NCI-H2171 treated with DMSO at 0.1 percent for 48 hours (cell line): ENCODE data around the gene SH2B2.

Source experiments
- DNase-seq: peaks from one replicate; lab custom pipeline; 2025; lab: John Stamatoyannopoulos, UW

Gene SH2B2

DNA sequence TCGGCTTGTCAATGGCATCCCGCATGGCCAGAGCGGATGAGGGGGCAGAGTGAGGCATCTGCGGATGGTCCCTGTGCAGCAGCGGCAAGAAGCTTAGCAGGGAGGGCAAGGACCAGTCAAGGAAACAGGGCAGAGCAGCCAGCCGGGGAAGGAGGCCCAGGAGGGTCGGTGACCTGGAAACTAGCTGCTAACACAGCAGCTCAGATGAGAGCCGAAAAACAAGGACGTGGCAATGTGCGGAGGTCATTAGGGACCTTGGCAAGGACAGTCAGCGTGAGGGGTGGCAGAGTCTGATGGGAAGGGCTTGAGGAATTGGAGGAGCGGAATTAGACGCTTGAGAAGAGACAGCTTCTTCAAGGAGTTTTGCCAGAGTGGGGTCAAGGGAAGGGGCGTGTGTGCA is 20.1 kb upstream of the SH2B2 start:
- no peak for DNase-seq

DNA sequence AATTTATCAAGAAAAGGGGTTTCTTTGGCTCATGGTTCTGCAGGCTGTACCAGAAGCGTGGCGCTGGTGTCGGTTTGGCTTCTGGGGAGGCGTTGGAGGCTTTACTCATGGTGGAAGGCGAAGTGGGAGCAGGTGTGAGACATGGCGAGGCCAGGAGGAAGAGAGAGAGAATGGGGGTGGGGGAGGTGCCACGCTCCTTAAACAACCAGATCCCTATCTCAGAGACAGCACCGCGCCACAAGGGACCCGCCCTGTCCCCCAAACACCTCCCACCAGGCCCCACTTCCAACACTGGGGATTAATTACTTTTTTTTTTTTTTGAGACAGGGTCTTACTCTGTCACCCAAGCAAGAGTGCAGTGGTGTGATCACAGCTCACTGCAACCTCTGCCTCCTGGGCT is 18.0 kb upstream of the SH2B2 start:
- DNase-seq = no peak

DNA sequence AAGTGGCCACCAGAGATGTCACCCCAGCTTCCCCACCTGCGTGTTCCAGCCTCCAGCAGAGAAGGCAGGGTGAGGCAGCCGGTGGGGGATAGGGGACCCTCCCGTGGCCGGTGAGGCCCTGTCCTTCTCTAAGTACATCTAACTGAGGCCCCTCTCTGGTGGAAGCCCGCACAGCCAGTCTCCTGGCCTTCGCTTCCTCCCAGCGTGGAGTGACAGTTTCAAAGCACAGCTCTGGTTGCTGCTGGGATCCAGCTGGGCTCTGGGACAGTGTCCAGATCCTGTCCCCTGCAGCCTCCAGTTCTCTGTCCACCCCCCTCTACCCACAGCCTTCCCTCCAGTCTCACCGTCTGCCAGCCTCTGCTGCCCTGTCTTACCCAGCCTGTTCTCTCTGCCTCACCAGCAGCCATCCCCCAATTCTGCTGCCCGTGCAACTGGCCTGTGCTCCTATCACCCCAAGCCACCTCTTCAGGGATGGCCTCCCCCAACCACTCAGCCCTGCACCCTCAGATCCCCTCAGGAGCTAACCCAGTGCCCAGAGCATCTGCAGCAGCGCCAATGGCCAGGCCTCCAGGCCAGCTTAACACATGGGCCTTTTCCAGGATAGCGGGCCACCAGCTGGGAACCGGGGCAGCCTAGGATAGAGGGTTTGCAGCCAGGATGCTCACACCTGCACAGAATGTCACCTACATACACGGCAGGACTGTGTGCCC is 16.3 kb upstream of the SH2B2 start:
- no peak for DNase-seq

DNA sequence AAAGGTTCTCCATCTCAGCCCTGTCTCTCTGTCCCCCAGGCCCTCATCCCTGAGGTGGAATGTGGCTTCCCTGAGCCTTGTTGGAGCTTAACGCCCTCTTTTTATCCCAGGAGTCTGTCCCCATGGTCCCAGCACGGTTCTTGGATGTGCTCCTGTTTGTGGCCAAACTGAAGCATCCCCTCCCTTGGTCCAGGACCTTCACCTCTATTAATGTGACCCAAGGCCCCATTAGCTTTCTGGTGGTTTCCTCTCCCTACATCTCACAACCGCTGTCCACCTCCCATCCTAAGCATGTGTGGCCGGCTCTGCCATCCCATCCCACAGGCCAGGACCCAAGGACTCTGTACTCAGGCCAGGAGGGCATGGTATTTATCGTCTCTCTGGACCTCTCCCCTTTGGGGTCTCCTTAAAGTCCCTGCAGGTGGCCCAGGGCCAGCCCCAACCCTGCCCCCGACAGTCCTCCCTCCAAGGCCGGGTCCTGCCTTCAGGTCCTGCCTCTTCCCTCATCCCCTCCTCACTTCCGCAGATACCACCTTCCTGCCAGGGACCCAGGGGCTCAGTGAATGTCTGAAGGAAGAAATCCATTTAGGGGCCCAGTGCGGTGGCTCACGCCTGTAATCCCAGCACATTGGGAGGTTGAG is 15.4 kb upstream of the SH2B2 start:
- DNase-seq = no peak

DNA sequence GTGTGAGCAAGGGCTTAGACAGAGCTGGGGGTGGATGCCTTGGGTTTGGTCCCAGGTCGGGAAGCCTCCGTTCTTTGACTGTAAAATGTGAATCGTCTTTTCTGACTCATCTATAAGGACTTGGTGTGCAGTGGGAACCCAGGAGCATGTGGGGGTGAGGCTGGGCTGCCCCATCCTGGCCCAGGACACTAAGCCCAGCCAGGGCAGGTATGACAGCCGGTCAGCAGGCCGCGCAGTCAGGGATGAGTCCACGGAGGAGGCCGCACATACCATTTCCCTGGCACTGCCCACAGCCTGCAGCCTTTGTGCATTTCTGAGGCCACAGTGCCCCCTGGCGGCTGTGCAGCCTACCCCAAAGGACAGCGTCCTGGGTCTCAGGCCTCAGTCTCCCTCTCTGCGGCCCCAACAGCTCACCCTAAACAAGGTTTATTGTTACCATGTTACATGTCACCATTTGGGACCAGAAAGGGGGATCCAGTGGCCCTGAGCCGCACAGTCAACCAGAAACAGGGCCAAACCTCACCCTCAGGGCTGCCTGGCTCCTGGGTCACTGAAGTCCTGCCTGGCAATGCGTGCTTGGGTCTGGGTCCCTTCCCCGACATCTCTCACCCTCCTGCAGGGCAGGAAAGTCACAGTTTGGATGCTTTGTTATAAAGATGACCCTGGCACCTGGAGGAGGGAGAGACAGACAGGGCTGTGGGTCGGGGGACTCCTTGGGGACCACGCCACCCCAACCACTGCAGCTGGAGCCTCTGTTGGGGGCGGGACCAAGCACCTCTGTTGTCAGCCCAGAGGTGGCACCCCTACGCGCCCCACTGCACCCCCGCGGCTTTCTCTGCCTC is 14.4 kb upstream of the SH2B2 start:
- peak; percentile 29 for DNase-seq

DNA sequence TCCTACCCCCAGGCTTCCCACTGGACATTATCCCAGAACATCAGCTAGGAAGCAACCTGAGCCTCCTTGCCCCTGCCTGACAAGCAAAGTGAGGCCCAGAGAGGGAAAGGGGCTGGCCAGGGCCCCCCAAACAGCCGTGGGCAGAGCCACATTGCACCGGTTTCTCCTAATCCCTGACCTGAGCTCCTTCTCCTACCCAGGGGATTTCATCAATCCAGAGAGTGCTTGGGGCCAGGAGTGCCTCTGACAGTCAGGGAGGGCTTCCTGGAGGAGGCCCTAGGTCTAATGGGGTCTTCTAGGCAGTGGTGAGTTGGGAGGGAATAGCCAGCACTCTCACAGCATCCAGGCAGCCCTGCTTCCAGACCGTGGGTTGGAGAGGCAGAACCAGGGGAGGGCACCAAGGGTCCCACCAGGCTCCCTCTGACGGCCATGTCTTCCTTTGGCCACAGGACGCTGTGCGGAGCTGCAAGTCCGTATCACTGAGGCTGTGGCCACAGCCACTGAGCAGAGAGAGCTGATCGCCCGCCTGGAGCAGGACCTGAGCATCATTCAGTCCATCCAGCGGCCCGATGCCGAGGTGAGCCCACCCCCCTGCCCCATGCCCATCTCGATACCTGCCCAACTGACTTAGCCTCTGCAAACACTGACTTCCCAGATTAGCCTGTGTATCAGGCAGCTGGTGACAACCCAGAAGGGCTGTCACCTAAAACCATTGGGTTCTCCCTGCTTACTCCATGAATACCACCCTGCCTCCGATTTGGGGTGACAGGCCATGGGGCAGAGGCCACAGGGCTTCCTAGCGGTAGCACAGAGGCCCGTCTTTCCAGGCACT is 13.5 kb upstream of the SH2B2 start:
- no peak for DNase-seq

DNA sequence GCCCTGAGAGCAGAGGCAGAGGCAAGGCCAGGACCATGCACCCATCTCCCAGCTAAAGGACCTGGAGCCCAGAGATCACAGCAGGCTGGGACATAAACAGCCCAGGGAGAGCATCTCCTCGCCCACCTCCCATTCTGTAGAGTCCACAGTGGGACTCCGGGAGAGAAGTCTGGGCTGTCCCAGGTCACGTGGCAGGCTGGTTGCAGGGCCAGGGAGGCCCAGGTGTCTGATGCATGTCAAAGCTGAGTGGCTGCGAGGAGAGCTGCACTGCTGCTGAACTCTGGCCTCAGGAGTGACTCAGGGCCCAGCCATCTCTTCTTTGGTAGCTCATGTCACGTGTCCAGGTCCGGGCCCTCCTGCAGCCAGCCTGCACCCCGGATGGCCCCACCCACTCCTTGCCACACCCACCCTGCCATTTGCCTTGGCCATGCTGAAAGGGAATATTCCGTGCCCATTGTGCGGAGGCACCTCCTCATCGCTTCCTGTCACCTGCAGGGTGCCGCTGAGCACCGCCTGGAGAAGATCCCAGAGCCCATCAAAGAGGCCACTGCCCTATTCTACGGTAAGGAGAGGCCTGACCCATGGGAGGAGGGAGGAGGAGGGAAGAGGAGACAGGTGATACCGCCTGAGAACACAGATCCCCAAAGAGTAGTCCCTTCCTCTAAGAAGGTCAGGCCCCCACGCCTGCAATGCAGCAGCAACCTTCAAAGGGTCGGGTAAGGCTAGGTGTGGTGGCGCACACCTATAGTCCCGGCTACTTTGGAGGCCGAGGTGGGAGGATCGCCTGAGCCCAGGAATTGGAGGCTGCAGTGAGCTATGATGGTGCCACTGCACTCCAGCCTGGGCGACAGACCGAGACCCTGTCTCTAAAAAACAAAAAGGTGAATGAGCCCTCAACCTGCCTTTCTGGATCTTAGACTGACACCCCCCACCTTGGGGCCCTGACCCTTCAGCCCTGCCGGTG is 12.6 kb upstream of the SH2B2 start:
- DNase-seq = no peak

DNA sequence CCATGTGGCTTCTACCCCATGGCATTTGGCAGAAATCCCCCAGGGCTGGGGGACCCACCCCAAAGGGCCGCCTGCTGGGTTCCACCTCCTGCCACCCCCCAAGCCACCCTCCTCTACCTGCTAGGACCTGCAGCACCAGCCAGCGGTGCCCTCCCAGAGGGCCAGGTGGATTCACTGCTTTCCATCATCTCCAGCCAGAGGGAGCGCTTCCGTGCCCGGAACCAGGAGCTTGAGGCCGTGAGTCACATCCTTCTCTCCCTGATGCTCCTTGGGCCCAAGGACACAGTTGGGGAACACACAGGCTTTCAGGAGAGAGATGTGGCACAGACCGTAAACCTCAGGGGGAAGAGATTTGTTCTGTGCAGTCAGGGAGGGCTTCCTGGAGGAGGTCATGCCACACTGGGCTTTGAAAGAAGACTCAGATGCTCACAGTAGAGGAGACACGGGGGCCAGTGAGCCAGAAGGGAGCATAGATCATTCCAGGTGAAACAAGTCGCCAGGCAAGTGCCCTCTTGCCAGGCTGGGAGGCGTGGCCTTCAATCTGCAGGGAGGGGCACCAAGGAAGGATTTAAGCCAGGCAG is 11.5 kb upstream of the SH2B2 start:
- no peak for DNase-seq

DNA sequence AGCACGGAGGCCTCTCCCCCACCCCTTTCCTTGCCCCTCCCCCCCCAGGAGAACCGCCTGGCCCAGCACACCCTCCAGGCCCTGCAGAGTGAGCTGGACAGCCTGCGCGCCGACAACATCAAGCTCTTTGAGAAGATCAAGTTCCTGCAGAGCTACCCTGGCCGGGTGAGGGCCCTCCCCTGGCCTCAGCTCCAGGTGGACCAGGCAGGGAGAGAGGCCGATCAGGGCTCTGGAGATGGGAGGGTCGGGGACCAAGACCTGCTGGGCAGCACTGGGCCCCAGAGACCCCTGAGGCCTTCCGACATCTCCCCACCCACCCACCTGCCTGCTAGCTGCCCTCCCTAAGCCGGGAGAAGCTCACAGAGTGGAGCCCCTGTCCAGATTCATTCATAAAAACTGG is 8.8 kb upstream of the SH2B2 start:
- DNase-seq = no peak

DNA sequence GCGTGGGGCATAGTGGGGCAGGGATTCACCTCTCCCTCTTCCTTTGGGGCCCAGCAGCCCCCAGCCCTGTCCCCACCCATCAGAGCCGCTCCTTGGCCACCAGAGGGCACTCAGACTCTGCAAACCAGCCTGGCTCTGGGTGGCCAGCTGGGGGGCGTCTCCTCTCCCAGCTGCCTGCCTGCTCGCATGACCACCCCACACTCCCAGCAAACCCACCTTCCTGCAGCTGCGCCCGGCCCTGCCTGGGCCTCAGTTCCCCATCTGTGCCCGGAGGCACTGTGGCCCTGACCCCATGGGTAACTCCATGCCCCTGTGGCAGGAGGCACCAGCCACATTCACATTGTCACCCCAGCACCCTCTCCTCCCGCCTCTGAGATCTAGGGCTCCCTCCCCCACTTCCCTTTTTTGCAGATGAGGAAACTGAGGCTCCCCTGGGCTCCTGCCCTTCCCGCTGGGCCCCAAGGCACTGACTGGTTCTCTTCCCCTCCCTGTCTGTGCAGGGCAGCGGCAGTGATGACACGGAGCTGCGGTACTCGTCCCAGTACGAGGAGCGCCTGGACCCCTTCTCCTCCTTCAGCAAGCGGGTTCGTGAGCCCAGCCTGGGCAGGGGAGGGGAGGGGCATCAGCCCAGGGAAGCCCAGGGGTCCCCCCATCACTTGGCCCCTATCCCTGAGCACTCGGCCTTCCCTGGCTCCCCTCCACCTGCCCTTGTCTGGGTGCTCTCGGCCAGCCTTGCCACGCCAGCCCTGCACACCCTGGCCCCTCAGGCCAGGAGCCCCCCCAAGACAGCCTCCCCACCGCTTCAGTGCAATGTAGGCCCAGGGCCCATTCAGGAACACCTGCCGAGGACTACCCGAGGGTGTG is 6.9 kb upstream of the SH2B2 start:
- peak; percentile 65 for DNase-seq

DNA sequence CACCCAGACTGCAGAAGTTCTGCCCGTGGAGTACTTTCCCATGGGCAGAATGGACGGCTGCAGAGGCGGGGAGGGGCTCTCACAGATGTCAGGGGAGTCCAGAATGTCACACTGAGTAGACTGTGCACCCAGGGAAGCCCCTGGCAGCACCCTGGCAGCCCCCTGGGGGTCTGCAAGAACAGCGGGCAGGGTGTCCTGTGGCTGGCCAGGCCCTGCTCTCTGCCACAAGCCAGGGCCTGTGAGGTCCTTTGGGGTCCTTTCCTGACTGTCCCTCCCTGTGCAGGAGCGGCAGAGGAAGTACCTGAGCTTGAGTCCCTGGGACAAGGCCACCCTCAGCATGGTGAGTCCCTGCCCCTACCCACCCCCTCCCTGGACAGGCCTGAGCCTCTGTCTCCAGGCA is 6.1 kb upstream of the SH2B2 start:
- DNase-seq = no peak

DNA sequence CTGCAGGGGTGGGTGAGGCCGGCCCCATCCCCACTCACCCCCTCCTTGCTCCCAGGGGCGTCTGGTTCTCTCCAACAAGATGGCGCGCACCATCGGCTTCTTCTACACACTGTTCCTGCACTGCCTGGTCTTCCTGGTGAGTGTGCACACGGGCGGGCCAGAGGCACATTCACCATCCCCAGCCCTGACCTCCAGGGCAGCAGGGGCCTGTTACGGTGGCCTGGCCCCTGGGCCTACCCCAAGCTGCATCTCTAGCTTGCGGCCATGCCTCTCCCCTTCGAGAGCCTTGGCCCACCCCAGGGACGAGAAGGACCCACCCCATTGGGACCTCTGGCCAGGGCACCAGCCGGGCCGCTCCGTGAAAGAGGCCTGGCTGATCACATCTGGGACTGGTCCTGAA is 4.9 kb upstream of the SH2B2 start:
- DNase-seq = no peak

DNA sequence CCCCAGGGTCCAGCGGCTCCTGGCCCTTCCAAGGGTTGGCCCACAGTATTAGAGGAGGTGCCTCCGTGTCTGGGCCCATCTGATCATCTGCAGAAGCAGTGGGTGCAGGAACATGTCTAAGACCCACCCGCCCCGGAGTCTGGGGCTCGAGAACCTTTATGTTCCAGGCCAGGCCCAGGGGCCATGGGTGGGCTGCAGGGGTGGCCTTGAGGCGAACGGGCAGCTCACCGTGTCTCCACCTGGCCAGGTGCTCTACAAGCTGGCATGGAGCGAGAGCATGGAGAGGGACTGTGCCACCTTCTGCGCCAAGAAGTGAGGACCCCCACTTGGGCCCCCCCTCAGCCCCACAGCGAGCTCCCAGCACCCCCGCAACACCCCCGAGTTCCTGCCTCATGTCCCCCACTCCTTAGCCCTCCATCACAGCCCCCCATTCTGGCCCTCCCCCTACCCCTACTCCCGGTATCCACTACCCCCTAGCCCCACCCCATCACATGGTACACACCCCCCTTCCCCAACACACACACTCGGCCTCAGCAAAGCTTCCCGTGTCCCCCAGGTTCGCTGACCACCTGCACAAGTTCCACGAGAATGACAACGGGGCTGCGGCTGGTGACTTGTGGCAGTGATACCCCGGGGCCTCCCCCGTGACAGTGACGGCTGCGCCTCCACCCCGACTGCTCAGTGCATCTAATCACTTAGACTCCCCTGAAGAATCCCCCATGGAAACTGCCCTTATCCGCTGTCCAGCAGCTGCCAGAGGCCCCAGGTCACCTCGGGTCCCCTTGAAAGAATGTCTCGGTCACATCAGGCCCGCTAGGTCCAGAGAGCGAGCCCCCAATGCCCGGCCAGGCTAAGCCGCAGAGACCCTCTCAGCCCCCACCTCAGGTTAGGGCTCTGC is 4.0 kb upstream of the SH2B2 start:
- no peak for DNase-seq

DNA sequence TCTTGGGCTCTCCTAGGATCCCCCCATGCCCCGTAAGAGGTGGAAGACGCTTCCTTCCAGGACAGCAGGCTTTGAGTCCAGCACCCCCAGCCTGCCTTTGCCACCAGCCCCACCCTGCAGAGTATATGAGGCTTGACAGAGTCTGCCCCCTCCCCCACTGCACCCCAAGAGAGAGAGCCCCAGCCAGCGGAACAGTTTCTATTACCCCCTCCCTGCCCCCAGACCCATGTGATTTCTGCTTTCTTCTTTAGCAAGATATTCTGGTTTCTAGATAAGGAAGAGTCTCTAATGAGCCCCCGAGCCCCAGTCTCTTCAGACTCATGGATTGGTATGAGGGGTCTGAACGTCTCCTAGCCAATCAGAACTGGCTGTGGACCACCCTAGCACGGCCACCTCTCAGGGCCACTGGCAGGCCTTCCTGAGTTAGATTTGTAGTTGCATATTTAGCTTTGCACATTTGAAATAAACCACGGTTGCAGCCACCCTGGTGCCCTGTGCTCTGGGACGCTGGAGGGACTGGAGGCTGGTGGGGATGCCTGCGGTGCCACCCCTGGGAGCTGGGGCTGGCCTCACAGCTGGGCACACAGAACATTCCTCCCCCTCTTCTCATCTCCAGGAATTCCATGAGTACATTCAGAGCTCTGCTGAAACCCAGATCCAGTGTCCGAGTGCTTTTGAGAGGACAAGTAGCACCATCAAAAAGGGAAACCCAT is 3.0 kb upstream of the SH2B2 start:
- no peak for DNase-seq

DNA sequence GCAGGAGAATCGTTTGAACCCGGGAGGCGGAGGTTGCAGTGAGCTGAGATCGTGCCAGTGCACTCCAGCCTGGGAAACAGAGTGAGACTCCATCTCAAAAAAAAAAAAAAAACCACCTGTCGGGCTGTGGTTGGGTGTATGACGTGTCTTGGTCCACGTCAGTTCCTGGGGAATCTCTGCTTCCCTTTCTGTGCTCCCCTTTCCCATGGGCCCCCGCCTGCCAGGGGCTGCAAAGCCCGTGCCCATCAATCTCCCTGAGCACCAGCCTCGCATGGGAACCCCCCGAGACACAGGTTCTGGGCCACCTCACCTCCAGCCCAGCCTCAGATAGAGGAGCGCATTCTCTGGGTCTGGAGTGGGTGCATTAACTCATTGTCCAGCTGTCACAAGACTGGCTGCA is 2.3 kb upstream of the SH2B2 start:
- DNase-seq = no peak

DNA sequence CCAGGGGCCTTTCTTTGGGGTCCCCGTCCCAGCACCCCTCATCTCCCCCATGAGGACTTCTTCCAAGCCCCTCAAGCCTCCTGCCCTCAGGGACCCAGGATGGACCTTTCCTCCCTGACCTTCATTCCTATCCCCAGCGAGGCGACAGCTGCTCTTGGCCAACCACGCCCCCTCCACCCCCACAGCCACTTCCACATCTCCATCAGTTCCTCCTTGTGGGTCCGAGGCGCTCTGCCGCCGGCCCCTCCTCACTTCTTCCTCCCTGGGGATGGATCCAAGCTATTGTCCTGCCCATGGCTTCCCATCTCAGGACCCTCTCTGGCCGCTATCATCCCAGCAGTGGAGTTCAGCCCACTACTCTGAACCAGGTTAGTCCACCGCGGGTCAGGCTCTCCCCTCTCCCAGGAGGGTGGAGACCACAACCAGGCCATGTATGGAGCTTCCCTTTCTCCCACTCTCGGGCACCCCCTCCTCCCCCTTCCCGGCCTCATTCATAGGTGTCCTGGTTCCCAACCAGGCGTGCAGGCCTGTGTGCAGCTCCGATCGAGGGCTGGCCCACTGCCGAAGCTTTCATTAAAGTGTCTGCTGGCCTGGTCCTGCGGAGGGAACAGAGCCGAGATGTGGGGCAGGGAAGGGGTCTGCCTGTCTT is 1.7 kb upstream of the SH2B2 start:
- DNase-seq = no peak

DNA sequence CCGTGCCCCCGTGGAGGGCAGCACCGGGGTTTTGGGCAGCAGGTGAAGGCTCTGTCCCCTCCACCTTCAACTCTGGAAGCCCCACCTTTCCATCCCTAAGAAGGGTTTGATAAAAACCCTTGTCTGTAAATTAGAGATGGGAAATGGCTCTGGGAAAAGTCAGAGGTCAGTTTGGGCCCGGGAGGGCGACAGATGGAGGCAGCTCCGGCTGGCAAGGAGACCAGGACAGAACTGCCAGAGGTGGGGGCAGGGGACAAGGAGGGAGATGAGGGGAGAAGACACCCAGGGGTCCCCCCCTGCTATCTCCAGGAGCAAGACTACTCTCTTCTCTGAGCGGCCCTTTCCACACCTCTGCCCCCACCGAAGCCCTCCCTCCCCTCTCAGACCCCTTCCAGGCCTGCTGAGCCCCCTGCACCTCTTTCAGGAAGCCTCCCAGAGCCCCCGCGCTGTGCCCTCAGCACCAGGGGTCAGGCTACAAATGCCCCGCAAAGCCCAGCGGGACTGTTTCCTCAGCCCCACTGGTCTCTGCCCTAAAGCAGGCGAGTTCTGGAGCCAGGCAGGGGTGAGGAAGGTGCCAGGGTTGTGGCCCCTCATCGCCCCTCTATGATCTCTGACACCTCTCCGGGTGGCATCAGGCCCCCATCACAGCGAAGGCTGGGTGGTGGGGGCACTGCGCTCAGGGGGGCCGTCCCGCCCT is 980 bp upstream of the SH2B2 start:
- no peak for DNase-seq
